Activated CD4-positive, alpha-beta T cell treated with anti-CD3 and anti-CD28 coated beads, Interleukin-2, amount 50 U/mL, for 1 hour (primary cell): Measurements from ENCODE around the gene TIAM1.

Experiments
- DNase-seq: peaks from one replicate; pipeline ENCODE4 v3.0.0-alpha.2; 2020

Gene TIAM1

DNA sequence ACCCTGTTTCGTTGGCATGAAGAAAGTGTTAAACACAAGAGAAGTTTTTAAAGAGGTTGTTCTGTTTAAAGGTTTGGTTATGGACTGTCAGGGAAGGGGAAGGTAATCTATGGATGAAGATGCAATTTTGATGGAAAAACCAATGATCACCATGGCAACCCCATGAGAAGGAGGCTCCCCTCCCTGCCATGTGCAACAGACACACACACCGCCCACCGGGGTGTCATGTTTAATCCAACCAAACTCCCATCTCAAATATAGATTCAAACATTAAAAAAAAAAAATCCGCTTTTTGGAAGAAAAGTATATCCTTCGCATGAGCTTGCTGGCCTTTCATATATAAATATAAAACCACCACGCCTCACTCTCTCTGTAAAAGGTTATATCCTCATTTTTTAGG is 224.9 kb downstream of the TIAM1 start:
- DNase-seq = no peak

DNA sequence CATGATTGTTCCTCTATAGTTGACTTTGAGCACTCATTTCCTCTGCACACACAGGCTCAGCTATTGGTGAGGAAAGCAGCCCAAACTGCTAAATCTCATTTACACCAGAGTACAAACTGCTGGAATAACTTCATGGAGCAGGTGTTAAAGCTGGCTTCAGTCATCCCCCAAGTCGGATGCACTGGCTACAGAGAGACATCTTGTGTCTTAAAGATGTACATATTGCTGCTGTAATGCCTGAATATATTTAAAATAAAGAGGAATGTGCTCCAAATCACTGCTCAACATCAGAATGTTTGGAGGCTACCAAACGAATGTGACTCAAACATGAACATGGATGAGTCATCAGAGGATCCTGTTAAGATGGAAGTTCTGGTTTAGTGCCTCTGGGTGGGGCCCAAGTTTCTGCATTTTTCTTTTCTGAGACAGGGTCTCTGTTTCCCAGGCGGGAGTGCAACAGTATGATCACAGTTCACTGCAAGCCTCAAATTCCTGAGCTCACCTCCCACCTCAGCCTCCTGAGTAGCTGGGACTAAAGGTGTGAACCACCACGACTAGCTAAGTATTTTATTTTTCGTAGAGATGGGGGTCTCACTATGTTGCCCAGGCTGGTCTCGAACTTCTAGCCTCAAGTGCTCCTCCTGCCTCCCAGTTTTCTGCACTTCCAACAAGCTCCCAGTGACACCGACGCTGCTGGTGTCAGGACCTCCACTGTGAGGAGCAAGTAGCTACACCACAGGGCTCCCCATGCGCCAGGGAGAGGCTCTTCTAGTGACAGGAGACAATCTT is 226.7 kb downstream of the TIAM1 start:
- DNase-seq = no peak

DNA sequence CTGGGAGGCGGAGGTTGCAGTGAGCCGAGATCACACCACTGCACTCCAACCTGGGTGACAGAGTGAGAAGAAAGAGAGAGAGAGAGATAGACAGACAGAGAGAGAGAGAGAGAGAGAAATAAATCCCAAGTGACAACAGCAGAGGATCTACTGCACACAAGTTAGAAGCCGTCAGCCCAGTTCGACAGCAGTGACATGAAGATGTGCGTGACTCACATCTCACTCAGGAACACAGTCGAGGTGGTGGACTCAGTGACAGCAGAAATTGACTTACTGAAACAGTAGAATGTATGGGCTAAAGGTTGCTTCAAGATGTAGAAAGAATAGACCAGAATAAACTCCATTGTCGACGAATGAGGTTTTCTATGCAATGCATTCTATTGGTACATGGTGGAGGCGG is 228.8 kb downstream of the TIAM1 start:
- no peak for DNase-seq

DNA sequence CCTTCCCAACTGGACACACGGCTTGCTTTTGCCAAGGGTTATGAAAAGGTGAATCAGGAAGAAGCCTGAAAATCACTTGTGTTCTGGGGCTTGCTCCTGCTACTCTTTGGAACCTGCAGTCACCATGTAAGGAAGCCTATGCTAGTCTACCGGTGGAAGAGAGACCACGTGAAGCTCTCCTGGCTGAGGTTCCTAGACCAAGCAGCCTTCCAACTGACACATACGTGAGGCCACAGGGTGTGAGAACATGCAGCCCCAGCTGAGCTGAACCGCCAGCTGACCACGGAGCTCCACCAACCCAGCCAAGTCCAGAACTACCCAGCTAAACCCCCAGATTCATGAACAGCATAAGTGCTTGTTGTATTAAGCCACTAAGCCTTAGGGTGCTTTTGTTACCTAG is 233.0 kb downstream of the TIAM1 start:
- DNase-seq = no peak

DNA sequence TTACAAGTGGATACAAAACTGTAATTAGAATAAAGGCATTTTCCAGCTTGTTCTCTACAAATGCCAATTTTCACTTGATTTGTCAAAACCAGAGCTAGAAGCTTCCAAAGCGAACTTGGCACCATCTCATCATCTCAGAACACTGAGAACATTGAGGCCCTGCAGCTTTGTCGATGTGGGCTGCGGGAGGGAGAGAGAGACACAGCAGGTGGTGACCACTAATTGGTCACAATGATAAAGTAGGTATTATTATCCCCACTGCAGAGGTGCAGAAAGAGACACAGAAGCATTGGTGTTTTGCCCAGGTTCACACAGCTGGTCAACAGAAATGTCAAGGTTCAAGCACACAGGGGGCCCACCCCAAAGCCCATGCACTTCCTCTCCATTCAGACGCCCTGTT is 233.6 kb downstream of the TIAM1 start:
- no peak for DNase-seq

DNA sequence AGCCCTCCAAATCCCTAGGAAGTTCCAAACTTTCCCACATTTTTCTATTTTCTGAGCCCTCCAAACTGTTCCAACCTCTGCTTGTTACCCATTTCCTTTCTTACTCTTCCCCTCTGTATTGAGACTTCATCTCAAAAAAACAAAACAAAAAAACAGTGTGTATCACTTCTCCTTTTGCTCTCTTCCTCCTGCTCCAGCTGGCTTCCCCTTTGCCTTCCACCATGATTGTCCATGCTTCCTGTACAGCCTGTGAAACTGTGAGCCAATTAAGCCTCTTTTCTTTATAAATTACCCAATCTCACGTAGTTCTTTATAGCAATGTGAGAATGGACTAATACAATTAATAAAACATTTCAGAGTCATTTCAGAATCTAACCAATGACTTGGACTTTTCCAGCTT is 236.2 kb downstream of the TIAM1 start:
- no peak for DNase-seq

DNA sequence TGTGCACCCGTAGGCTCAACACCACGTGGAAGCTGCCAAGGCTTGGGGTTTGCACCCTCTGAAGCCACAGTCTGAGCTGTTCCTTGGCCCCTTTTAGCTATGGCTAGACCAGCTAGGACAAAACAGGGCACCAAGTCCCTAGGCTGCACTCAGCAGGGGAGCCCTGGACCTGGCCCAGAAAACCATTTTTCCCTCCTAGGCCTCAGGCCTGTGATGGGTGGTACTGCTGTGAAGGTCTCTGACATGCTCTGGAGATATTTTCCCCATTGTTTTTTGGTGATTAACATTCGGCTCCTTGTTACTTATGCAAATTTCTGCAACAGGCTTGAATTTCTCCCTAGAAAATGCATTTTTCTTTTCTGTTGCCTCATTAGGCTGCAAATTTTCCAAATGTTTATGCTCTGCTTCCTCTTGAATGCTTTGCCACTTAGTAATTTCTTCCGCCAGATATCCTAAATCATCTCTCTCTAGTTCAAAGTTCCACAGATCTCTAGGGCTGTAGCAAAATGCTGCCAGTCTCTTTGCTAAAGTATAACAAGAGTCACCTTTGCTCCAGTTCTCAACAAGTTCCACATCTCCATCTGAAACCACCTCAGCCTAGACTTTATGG is 236.8 kb downstream of the TIAM1 start:
- no peak for DNase-seq

DNA sequence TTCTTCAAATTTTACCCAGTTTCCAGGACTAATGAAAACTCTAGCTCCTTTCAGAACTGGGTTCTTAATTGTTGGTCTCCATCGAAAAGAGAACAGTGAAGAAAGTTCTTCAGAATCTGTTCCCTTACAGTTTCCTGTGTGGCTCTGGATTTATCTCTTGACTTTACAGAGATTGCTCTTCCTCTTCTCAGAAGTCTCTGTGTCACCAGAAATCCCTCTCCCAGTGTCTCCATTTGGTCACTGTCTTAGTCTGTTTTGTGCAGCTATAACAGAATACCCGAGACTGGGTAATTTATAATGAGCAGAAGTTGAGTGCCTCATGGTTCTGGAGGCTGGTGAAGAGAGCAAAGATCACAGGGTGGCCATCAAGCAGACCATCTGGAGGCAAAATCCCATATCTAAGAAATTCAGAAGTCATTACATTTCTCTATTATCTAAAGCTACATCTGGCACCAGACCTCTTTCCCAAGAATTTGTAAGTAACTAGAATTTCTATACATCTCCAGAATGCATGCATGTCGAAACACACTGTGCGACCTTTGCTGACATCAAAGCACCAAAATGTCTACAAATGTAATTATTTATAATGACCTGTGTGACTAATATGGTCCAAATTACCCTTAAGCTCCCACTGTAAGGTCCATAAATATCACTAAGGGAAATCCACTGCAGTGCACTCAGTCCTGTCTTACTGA is 240.3 kb downstream of the TIAM1 start:
- DNase-seq = no peak

DNA sequence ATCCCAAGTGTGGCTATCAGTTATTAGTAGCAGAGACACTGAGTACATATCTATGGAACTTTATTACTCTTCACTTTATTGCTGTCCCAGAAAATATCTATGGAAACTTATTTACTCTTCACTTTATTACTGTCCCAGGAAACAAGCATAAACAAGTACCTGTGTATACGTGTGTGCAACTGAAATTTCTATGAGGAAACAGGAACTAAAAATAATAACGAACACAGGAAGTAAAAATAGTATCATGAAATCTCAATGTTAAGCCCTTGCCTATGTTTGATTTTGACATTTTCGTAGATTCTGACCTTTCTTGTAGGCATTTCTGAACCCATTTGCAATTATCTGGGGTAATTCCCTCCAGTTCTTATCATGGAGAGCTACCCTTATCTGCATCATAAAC is 240.9 kb downstream of the TIAM1 start:
- DNase-seq = no peak

DNA sequence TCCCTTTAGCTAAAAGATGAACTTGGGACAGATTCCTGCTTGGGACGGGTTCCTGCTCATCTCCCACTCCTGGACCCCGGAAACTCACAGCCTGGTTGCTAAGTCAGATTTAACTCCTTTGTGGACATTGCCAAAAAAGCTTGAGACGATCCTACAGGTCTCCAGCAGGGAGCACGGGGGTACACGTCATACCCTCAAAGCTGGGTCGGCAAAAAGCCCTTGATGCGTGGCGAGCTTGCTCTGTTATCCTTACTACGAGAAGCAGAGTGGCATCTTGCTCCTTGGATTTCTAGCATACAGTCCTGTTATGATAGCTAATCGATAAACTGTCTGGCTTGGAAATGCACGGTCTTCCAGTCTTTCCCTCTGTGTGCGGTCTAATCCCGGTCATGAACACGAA is 244.9 kb downstream of the TIAM1 start:
- DNase-seq = no peak

DNA sequence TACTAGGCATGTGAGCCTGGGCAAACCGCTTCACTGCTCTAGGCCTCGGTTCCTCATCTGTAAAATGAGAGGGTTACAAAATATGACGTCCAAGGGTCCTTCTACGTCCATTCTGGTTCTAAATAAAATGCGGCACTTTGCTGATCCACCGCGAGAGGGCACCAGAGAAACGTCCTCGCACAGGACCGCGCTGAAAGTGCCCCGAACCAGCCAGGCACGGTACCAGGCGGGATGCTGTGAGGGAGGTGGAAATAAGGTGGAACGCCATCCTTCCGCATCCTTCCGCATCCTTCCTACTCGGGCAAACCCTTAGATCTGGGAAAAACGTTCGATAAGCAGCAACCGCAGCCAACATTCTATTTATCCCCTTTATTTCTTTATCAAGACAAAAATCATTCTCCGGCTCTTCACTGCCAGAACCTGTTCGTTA is 245.5 kb downstream of the TIAM1 start:
- peak; percentile 74 for DNase-seq

DNA sequence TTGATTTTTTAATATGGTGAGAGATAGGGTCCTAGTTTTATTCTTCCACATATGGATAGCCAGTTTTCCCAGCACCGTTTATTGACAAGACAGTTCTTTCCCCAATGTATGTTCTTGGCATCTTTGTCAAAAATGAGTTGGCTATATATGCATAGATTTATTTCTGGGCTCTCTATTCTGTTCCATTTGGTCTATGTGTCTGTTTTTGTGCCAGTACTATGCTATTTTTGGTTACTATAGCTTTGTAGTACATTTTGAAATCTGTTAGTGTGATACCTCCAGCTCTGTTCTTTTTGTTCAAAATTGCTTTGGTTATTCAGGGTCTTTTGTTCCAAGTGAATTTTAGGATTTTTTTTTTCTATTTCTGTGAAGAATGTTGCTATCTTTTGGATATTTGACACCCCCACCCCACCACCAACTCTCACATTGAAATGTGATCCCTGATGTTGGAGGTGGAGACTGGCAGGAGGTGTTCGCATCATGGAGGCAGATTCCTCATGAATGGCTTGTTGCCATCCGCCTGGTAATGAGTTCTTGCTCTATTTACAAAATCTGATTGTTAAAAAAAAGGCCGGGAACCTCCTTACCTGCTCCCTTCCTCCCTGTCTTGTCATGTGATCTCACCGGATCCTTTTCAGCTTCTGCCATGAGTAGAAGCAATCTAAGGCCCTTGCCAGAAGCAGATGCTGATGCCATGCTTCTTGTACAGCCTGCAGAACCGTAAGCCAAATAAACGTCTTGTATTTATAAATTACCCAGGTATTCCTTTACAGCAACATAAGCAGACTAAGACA is 251.0 kb downstream of the TIAM1 start:
- no peak for DNase-seq

DNA sequence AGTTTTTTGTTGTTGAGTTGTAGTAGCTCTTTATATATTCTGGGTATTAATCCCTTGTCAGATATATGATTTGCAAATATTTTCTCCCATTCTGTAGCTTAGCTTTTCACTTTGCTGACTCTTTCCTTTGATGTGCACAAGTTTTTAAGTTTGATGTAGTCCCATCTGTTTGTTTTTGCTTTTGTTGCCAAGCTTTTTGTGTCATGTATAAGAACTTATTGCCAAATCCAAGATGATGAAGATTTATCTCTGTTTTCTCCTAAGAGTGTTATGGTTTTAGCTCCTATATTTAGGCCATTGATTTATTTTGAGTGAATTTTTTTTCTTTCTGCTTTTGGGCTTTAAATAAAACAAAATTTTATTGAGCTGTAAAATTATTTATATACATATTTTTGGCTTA is 253.7 kb downstream of the TIAM1 start:
- DNase-seq = no peak

DNA sequence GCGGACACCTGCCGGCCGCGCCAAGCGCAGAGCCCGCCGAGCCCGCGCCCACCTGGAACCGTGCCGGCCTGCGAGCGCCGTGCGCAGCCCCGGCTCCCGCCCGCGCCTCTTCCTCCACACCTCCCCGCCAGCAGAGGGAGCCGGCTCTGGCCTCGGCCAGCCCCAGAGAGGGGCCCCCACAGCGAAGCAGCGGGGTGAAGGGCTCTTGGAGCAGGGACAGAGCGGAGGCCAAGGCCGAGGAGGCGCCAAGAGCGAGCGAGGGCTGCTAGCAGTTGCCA is 255.6 kb downstream of the TIAM1 start:
- DNase-seq = no peak

DNA sequence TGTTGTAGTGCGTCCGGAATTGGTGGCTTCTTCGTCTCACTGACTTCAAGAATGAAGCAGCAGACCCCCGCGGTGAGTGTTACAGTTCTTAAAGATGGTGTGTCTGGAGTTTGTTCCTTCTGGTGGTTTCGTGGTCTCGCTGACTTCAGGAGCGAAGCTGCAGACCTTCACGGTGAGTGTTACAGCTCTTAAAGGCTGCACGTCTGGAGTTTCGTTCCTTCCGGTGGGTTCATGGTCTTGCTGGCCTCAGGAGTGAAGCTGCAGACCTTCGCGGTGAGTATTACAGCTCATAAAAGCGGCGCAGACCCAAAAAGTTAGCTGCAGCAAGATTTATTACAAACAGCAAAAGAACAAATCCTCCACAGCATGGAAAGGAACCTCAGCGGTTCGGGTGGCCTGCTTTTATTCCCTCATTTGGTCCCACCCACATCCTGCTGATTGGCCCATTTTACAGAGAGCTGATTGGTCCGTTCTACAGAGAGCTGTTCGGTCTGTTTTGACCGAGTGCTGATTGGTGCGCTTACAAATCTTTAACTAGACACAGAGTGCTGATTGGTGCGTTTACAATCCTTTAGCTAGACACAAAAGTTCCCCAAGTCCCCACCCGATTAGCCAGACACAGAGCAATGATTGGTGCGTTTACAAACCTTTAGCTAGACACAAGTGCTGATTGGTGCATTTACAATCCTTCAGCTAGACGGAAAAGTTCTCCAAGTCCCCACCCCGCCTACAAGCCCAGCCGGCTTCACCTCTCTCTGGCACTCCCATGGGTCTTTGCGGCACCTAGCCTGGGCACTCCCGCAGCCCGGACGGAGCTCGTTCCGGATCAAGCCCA is 256.2 kb downstream of the TIAM1 start:
- no peak for DNase-seq

DNA sequence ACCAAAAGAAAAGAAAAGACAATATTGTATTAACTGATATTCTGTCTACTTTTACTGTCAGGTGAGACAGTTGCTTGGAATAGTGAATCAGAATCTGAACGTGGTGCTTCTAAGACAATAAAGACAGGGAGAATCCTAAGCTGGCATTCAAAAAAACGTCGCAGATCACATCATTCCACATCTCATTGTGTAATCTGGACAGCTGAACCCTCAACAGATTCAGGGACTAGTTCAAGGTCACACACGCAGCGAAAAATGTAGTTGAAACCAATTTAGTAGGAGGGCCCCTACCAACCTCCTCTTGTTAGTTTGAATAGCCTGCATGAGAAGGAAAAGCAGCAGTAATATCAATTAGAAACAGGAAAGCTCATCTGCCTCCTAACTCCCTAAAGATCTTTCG is 259.4 kb downstream of the TIAM1 start:
- DNase-seq = no peak

DNA sequence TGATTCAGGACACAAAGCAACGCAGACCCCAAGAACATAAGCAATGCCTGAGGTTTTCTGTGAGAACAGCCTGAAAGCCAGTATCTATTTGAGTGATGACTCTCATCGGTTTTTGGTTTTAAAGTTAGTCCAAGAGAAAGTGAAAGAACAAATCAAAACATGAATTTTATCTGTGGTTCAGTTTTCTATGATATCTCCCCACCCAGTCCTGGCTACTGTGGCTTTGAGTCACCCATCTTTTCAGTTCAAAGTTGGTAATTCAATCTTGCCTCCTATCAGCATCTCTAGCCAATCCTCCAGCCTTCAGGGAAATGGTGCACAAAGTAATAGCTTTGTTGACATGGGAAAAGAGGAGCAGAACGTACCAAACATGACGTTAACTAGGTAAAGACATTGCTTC is 265.3 kb downstream of the TIAM1 start:
- no peak for DNase-seq

DNA sequence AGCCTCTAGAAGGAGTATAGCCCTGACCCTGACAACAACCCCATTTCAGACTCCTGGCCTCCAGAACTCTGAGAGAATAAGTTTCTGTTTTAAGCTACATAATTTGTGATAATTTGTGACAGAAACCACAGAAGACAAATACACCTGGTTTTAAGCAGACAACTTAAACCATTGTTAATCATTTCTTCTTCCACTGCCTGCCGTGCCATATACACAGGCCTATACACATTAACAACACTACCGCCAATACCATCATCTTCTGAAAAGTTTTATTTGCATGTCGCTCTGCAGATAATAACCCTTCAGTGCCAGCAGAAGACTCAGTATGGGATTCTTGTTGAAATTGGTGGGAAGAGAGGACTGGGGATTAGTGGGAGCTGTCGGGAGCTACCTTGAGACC is 265.8 kb downstream of the TIAM1 start:
- DNase-seq = no peak

DNA sequence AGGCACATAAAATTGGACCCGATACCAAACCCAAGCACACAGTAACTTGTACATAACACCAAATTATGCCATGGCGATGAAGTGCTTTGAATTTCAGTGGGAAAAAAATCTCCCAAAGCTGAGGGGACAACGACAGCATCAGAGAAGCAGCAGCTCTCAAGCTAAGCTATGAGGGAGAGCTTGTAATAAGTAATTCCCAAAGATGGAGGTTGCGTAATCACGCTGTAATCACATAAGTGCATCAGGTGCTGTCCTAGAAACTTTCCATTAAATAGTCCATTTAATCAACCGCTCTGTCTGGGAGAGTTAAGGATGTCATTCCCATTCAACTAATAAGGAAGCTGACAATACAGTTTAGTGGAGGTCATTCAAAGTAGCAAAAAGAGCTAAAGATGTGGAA is 268.2 kb downstream of the TIAM1 start:
- no peak for DNase-seq

DNA sequence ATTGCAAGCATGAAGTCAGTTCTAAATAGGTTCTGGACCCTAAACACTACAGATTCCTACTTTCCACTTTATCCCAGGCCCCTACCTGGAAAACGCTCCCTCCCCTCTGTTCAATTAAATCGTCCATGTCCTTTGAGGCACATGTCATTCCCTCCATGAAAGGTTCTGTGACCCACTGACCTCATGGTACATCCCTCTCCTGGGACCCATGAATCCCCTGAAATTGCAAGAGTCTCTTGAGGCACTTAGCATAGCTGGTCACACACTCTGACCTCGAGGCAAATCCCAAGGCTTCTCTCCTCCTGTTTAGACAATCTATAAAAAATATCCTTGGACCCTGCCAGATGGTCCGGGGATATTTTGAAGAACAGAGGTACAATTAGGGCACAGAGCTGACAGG is 271.5 kb downstream of the TIAM1 start:
- no peak for DNase-seq
